ENCODE measurements around the gene OR4E1.
"Not testable (repeated sequence)": the region's sequence is repeated elsewhere in the genome, so short reads cannot be mapped to it uniquely, and the experiment has no call there.

DNA sequence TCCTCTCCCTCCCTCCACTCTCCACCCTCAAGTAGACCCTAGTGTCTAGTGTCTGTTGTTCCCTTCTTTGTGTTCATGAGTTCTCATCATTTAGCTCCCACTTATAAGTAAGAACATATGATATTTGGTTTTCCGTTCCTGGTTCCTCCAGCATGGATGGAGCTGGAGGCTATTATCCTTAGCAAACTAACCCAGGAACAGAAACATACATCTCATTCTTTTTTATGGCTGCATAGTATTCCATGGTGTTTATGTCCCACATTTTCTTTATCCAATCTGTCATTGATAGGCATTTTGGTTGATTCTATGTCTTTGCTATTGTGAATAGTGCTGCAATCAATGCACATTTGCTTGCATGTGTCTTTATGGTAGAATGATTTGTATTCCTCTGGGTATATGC is 43.1 kb downstream of the OR4E1 start:
- TF ChIP-seq, protein P1, sequence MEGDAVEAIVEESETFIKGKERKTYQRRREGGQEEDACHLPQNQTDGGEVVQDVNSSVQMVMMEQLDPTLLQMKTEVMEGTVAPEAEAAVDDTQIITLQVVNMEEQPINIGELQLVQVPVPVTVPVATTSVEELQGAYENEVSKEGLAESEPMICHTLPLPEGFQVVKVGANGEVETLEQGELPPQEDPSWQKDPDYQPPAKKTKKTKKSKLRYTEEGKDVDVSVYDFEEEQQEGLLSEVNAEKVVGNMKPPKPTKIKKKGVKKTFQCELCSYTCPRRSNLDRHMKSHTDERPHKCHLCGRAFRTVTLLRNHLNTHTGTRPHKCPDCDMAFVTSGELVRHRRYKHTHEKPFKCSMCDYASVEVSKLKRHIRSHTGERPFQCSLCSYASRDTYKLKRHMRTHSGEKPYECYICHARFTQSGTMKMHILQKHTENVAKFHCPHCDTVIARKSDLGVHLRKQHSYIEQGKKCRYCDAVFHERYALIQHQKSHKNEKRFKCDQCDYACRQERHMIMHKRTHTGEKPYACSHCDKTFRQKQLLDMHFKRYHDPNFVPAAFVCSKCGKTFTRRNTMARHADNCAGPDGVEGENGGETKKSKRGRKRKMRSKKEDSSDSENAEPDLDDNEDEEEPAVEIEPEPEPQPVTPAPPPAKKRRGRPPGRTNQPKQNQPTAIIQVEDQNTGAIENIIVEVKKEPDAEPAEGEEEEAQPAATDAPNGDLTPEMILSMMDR (conservative IDR thresholded peaks at IDR 0.05): not testable (repeated sequence)
- TF ChIP-seq ZFX (IDR thresholded peaks at IDR 0.05): not testable (repeated sequence)

Measured in C4-2B (cell line).